ENCODE measurements around the gene UGGT2.
"Not testable (repeated sequence)": the region's sequence is repeated elsewhere in the genome, so short reads cannot be mapped to it uniquely, and the experiment has no call there.

Gene UGGT2

GRCh38 chr13:95882121-95882520, 171.1 kb downstream of the UGGT2 start:
- no peak for DNase-seq (ENCODE audit: low read depth in 2 of 2)

GRCh38 chr13:95880331-95880730, 172.9 kb downstream of the UGGT2 start:
- no peak for DNase-seq (ENCODE audit: low read depth in 2 of 2)

DNA sequence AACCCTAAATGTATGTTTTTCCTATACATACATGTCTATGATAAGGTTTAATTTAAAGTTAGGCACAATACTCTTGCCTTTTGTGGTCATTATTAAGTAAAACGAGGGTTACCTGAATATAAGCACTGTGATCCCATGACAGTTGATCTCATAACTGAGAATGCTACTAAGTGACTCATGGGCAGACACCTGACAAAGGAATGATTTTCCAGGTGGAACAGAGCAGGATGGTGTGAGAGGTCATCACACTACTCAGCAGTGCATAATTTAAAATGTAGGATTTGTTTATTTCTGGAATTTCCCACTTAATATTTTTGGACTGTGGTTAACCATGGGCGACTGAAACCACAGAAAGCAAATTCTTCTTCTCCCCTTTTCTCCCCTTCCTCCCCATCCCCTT, 178.9 kb downstream of the UGGT2 start:
- no peak for DNase-seq (ENCODE audit: low read depth in 2 of 2)

DNA sequence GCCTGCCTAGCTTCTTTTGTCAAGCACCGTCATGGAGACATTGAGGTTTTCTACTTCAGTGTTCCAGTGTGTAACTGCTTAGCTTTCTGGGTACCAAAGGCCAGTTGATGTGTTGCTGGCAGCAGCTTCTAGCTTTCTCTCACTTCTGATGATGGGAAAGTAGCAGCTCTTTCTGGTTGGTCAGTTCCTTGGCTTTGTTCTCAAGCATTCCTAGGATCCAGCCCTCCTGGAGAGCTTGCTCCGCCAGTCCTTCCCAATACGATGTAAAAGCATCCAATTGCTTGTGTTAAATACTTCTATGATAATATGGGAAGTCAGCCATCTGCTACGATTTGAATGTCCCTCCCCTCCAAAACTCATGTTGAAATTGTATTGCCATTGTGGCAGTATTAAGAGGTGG, 182.8 kb downstream of the UGGT2 start:
- DNase-seq (ENCODE audit: low read depth in 2 of 2) = no peak

- DNase-seq (ENCODE audit: low read depth in 2 of 2) = no peak
These were observed 188.1 kb downstream of the UGGT2 start for GRCh38 chr13:95865080-95865615.

GRCh38 chr13:95862408-95862807, 190.8 kb downstream of the UGGT2 start:
- no peak for DNase-seq (ENCODE audit: low read depth in 2 of 2)

DNA sequence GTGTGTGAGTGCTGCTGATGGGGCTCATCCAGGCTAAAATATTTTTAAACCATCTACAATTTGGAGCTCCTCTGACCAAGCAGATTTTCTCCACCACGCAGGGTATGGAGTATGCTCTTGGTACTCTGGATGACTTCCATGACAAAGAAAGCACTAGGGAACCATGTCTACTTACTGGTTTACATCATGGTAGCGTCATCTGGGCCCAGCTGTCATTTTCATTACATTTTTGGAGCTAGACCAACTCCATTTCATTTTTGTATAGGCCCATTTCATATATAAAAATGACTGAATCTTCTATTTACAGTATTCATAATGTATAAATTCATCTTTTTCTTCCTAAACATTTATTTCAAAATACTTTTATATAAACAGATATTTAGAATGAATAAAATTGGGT, 191.9 kb downstream of the UGGT2 start:
- DNase-seq (ENCODE audit: low read depth in 2 of 2) = no peak

GRCh38 chr13:95858286-95859075, 194.7 kb downstream of the UGGT2 start:
- DNase-seq (ENCODE audit: low read depth in 2 of 2) = no peak

DNA sequence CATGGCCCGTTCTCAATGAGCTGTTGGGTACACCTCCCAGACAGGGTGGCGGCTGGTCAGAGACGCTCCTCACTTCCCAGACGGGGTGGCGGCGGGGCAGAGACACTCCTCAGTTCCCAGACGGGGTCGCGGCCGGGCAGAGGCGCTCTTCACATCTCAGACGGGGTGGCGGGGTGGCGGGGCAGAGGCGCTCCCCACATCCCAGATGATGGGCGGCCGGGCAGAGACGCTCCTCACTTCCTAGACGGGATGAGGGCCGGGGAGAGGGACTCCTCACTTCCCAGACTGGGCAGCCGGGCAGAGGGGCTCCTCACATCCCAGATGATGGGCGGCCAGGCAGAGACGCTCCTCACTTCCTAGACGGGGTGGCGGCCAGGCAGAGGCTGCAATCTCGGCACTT, 207.5 kb downstream of the UGGT2 start:
- not testable (repeated sequence) for DNase-seq (ENCODE audit: low read depth in 2 of 2)

GRCh38 chr13:95842898-95843297, 210.3 kb downstream of the UGGT2 start:
- no peak for DNase-seq (ENCODE audit: low read depth in 2 of 2)

- no peak for DNase-seq (ENCODE audit: low read depth in 2 of 2)
These were observed 211.3 kb downstream of the UGGT2 start for GRCh38 chr13:95841894-95842293.

DNA sequence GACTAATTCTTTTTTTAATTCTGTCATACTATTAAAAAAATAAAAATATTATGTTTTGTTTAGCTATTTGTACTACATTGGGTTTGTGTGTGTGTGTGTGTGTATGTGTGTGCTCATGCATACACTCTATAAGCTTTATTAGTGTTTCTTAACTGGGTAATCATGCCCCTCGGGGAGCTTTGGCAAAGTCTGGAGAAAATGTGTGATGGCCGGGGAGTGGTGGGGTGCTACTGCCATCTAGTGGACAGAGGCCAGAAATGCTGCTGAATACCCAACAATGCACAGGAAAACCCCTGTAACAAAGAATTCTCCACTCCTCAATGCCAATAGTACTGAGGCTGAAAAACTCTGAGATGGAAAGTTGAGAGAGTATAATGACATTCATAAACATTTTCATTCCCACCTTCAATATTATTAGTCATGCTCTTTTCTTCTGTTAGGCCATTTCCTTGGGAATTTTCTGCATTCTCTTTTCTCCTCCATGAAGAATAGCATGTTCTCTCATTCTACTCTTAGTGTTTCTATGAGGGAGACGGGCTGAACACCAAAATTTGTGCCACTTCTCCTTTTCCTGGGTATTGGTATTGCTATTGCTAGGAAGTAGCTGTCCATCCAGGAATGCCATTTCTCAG, 219.0 kb downstream of the UGGT2 start:
- peak; percentile 16 to 49 for DNase-seq (ENCODE audit: low read depth in 2 of 2)

GRCh38 chr13:95833719-95834118, 219.5 kb downstream of the UGGT2 start:
- DNase-seq (ENCODE audit: low read depth in 2 of 2) = no peak

DNA sequence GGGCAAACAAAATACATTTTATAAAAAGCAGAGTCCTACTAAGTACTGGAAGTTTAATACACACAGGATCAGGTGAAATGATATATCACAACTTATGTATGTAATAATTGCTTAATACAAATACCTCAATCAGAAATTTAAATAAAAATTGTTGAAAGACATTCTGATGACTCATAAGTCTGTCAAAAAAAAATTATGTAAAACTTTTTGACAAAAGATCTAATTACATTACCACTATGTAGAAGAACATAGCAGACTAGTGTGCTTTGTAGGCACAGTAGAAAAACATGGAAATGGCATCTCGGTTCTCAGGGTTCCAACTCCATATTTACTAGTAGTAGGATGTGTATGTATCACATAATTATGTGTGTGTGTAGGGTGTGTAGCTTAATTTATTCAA, 220.1 kb downstream of the UGGT2 start:
- no peak for DNase-seq (ENCODE audit: low read depth in 2 of 2)

DNA sequence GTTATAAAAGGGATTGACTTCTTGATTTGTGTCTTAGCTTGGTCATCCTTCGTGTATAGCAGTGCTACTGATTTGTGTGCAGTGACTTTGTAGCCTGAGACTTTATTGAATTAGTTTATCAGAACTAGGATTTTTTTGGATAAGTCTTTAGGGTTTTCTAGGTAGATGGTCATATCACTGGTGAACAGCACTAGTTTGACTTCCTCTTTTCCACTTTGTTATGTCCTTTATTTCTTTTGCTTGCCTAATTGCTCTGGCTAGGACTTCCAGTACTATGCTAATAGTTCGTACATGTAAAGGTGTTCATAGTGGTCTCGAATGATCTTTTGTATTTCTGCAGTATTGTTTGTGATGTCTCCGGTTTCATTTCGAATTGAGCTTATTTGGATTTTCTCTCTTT, 230.9 kb downstream of the UGGT2 start:
- DNase-seq (ENCODE audit: low read depth in 2 of 2) = no peak

DNA sequence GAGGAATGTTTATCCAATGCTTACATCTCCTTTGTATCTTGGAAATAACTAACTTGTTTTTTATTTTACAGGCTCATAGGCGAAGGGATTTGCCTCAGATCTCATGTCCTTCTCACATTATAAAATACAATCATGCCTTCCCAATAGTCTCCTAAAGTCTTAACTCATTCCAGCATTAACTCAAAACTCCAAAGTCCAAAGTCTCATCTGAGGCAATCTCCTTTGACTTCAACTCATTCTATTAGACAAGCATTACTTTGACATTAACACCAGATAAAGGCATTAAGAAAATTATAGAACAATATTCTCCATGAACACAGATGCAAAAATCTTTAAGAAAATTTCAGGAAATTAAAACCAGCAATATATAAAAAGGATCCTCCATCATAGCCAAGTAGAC, 238.7 kb downstream of the UGGT2 start:
- DNase-seq (ENCODE audit: low read depth in 2 of 2) = no peak

- no peak for DNase-seq (ENCODE audit: low read depth in 2 of 2)
These were observed 240.1 kb downstream of the UGGT2 start for GRCh38 chr13:95813139-95813538.

GRCh38 chr13:95809429-95809828, 243.8 kb downstream of the UGGT2 start:
- DNase-seq (ENCODE audit: low read depth in 2 of 2) = no peak

GRCh38 chr13:95805921-95806320, 247.3 kb downstream of the UGGT2 start:
- DNase-seq (ENCODE audit: low read depth in 2 of 2) = no peak

DNA sequence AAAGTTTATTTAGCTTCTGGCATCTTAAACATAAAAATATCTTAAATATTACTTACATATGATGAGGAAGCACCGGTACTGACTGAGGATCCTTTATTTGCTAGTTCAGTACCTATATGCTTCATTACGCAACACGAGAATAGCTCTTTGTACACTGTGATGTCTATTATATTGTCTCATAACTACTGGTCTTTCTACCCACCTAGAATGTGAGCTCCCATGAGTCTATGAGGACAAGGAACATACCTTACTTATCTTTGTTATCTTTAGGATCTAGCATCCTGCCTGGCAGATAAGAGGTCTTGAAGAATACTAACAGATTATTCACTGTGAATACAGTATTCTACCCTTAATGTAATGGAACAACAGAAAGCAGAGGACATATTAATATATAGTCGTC, 251.4 kb downstream of the UGGT2 start:
- DNase-seq (ENCODE audit: low read depth in 2 of 2) = no peak

- no peak for DNase-seq (ENCODE audit: low read depth in 2 of 2)
These were observed 252.8 kb downstream of the UGGT2 start for GRCh38 chr13:95800436-95800835.

GRCh38 chr13:95797016-95797415, 256.2 kb downstream of the UGGT2 start:
- DNase-seq (ENCODE audit: low read depth in 2 of 2) = no peak

GRCh38 chr13:95793781-95794180, 259.4 kb downstream of the UGGT2 start:
- DNase-seq (ENCODE audit: low read depth in 2 of 2) = no peak
